Tibial artery (tissue), 4 donors: ENCODE results near the gene TFG.

Experiments used
- DNase-seq, 2 donors: peaks; one replicate each; pipeline ENCODE4 v3.0.0-alpha.2; 2019
- H3K27ac ChIP-seq, 2 donors: fragments of 200-600 bp; sonication (generic) in 1 of 2; 1 replicate in 1 of 2; 2 replicates in 1 of 2; pipeline ENCODE4 v1.5.1; 2018 to 2019; ENCODE audit warnings: mild to moderate bottlenecking in 1 of 2
- H3K27me3 ChIP-seq, 2 donors: fragments of 200-600 bp; sonication (generic) in 1 of 2; one replicate each; pipeline versions ENCODE4 v1.5.1 to v1.6.0; 2016 to 2019
- H3K36me3 ChIP-seq, 3 donors: fragments of 200-600 bp; sonication (generic) in 2 of 3; one replicate each; pipeline ENCODE4 v1.5.1; 2016 to 2019; ENCODE audit warnings: mild to moderate bottlenecking in 2 of 3
- H3K4me1 ChIP-seq, 4 donors: fragments of 200-600 bp; sonication (generic) in 2 of 4; 1 replicate in 3 of 4; 2 replicates in 1 of 4; pipeline ENCODE4 v1.5.1; 2016 to 2019
- H3K4me3 ChIP-seq, 2 donors: fragments of 200-600 bp; sonication (generic) in 1 of 2; 1 replicate in 1 of 2; 2 replicates in 1 of 2; pipeline ENCODE4 v1.5.1; 2018 to 2019; ENCODE audit warnings: mild to moderate bottlenecking in 2 of 2
- H3K9me3 ChIP-seq, 3 donors: fragments of 200-600 bp; sonication (generic) in 1 of 3; one replicate each; pipeline ENCODE4 v1.5.1; 2016 to 2019
- CTCF ChIP-seq, 2 experiments: fragments of 200-600 bp in 1 of 2; fragments of 450-650 bp in 1 of 2; IDR thresholded peaks; one replicate each; pipeline ENCODE4 v1.5.1; 2017 to 2019; ENCODE audit warnings: antibody characterized with exemption in 2 of 2, mild to moderate bottlenecking in 1 of 2, moderate library complexity in 1 of 2
- intact Hi-C: fragments of 100-400 bp; cut with DNase I; formaldehyde crosslinking; loops from one replicate; pipeline ENCODE4 v1.15.0; 2023; ENCODE audit warnings: low total_unique reads

TFG gene

GRCh38 chr3:100756441-100756840 is 47.1 kb downstream of the TFG start:
- peak overlapping the region in 1 of 2 donors; percentile 48 for H3K27ac ChIP-seq
- DNase-seq, result peak in 1 of 2 donors; percentile 58
- no peaks in the 10 kb centered on the region for H3K27me3 ChIP-seq
- H3K4me3 ChIP-seq, result no peak overlapping the region
- intact Hi-C loops, result no loop called here
- peaks cover 6 to 24% (median 15%) of the 10 kb centered on the region in 3 donors for H3K36me3 ChIP-seq
- H3K4me1 ChIP-seq, result peaks cover 0 to 55% (median 0%) of the 10 kb centered on the region in 4 donors
- H3K9me3 ChIP-seq, result no peaks in the 10 kb centered on the region
- no peak for TF ChIP-seq CTCF (IDR thresholded peaks at IDR 0.05)

- no peak for TF ChIP-seq CTCF (IDR thresholded peaks at IDR 0.05)
- peak overlapping the region in 1 of 2 donors; percentile 27 for H3K27ac ChIP-seq
- H3K36me3 ChIP-seq, result no peaks in the 10 kb centered on the region
- H3K27me3 ChIP-seq, result no peaks in the 10 kb centered on the region
- peaks cover 0 to 53% (median 0%) of the 10 kb centered on the region in 4 donors for H3K4me1 ChIP-seq
- H3K4me3 ChIP-seq, result no peak overlapping the region
- intact Hi-C loops, result no loop called here
- H3K9me3 ChIP-seq, result no peaks in the 10 kb centered on the region
- no peak for DNase-seq
Observed at GRCh38 chr3:100759159-100759558, 49.9 kb downstream of the TFG start.

- no peaks in the 10 kb centered on the region for H3K27me3 ChIP-seq
- H3K27ac ChIP-seq, result peak overlapping the region in 1 of 2 donors; percentile 27
- DNase-seq, result no peak
- intact Hi-C loops, result no loop called here
- H3K4me1 ChIP-seq, result peaks cover 0 to 46% (median 0%) of the 10 kb centered on the region in 4 donors
- no peaks in the 10 kb centered on the region for H3K36me3 ChIP-seq
- no peak for TF ChIP-seq CTCF (IDR thresholded peaks at IDR 0.05)
- no peaks in the 10 kb centered on the region for H3K9me3 ChIP-seq
- no peak overlapping the region for H3K4me3 ChIP-seq
Observed at GRCh38 chr3:100759950-100760349, 50.7 kb downstream of the TFG start.

- DNase-seq, result no peak
- intact Hi-C loops, result no loop called here
- H3K27ac ChIP-seq, result peak overlapping the region in 1 of 2 donors; percentile 27
Observed at GRCh38 chr3:100760377-100760776, 51.1 kb downstream of the TFG start.

GRCh38 chr3:100761211-100761942 is 52.1 kb downstream of the TFG start:
- peaks cover 0 to 5% (median 0%) of the 10 kb centered on the region in 3 donors for H3K36me3 ChIP-seq

More at GRCh38 chr3:100760377-100760776, 51.1 kb downstream of the TFG start:
- H3K4me3 ChIP-seq, result no peak overlapping the region
- no peaks in the 10 kb centered on the region for H3K36me3 ChIP-seq
- no peak for TF ChIP-seq CTCF (IDR thresholded peaks at IDR 0.05)
- H3K4me1 ChIP-seq, result peaks cover 0 to 42% (median 0%) of the 10 kb centered on the region in 4 donors
- H3K9me3 ChIP-seq, result no peaks in the 10 kb centered on the region
- no peaks in the 10 kb centered on the region for H3K27me3 ChIP-seq

More at GRCh38 chr3:100761211-100761942, 52.1 kb downstream of the TFG start:
- Histone ChIP-seq H3K4me3 (no peak overlapping the region), H3K9me3 (no peaks in the 10 kb centered on the region), H3K27ac (no peak overlapping the region), H3K4me1 (peaks cover 0 to 32% (median 0%) of the 10 kb centered on the region in 4 donors), H3K27me3 (no peaks in the 10 kb centered on the region)
- no peak for TF ChIP-seq CTCF (IDR thresholded peaks at IDR 0.05)
- no peak for DNase-seq
- intact Hi-C loops, result no loop called here
